G401 (cell line): ENCODE results near the gene NQO2. TPM values are rescaled to one million over a fixed set of nuclear protein-coding genes. Genes with fewer than 3 reads are reported as not detected.
"Not testable (repeated sequence)": the region's sequence is repeated elsewhere in the genome, so short reads cannot be mapped to it uniquely, and the experiment has no call there.

ENCODE experiments used
- DNase-seq: peaks from one replicate; pipeline ENCODE4 v3.0.0-alpha.2; 2015; ENCODE audit warnings: low spot score
- in situ Hi-C: cut with HindIII; loops from 2 replicates; pipeline ENCODE4 v1.10.0; 2016; ENCODE audit warnings: low sequenced_read_pairs, mixed read lengths
- total RNA-seq: library from RNA; depleted of rRNA; stranded (reverse); fragments of >200 nt; shearing (Covaris generic); gene quantifications from 2 replicates; pipeline ENCODE4 v1.2.3, GENCODE V29; 2014; rRNA removed

The NQO2 gene
- total RNA-seq, 1 experiment from 2014 or later, result 159 TPM

- no peak for DNase-seq
- in situ Hi-C loops, result no loop called here
These were observed 59.3 kb downstream of the NQO2 start for GRCh38 chr6:3058957-3059356.

GRCh38 chr6:3060092-3060491 lies 60.4 kb downstream of the NQO2 start:
- DNase-seq, in situ Hi-C loops: not testable (repeated sequence)

GRCh38 chr6:3061501-3061941 lies 61.8 kb downstream of the NQO2 start:
- in situ Hi-C loops, result no loop called here
- DNase-seq, result no peak

- in situ Hi-C loops, DNase-seq: not testable (repeated sequence)
These were observed 63.6 kb downstream of the NQO2 start for GRCh38 chr6:3063340-3063732.

GRCh38 chr6:3063733-3064700 lies 64.3 kb downstream of the NQO2 start:
- peak; percentile 92 for DNase-seq
- in situ Hi-C loops, result no loop called here

GRCh38 chr6:3068329-3069214 lies 68.9 kb downstream of the NQO2 start, which contains the start of gene RIPK1:
Gene RIPK1, plus strand, starts transcription at chr6:3068494. Its CDS starts 8,330 bp downstream, at chr6:3076824.
- in situ Hi-C loops, result no loop called here
- peak; percentile 83 for DNase-seq

Other genes with a start within 250 kb of the NQO2 start
- gene MYLK4, start 249.0 kb upstream of the NQO2 start, total RNA-seq, result 0.31 and 0.64 TPM in 2 replicates
- gene WRNIP1, start 234.5 kb upstream of the NQO2 start, total RNA-seq, result 91.8 and 100 TPM in 2 replicates
- gene SERPINB1, start 158.0 kb upstream of the NQO2 start, total RNA-seq, result 0.06 TPM in 1 of 2 replicates, not detected in the other
- 18.6 and 26.5 TPM in 2 replicates for gene SERPINB9, start 96.6 kb upstream of the NQO2 start, total RNA-seq
- gene SERPINB6, start 28.3 kb upstream of the NQO2 start, total RNA-seq, result 128 and 147 TPM in 2 replicates
- 18.8 and 19.0 TPM in 2 replicates for gene RIPK1, start 68.6 kb downstream of the NQO2 start, total RNA-seq
- 47.0 and 56.9 TPM in 2 replicates for gene BPHL, start 118.8 kb downstream of the NQO2 start, total RNA-seq
- 169 and 184 TPM in 2 replicates for gene TUBB2A, start 157.7 kb downstream of the NQO2 start, total RNA-seq
- gene TUBB2B, start 227.8 kb downstream of the NQO2 start, total RNA-seq, result 31.6 and 39.2 TPM in 2 replicates